Measurements from ENCODE around the gene DVL3.
A peak's percentile ranks its signal among the peaks of the same experiment; 100 is the strongest.
"Not testable (repeated sequence)": the region's sequence is repeated elsewhere in the genome, so short reads cannot be mapped to it uniquely, and the experiment has no call there.

The DVL3 gene

DNA sequence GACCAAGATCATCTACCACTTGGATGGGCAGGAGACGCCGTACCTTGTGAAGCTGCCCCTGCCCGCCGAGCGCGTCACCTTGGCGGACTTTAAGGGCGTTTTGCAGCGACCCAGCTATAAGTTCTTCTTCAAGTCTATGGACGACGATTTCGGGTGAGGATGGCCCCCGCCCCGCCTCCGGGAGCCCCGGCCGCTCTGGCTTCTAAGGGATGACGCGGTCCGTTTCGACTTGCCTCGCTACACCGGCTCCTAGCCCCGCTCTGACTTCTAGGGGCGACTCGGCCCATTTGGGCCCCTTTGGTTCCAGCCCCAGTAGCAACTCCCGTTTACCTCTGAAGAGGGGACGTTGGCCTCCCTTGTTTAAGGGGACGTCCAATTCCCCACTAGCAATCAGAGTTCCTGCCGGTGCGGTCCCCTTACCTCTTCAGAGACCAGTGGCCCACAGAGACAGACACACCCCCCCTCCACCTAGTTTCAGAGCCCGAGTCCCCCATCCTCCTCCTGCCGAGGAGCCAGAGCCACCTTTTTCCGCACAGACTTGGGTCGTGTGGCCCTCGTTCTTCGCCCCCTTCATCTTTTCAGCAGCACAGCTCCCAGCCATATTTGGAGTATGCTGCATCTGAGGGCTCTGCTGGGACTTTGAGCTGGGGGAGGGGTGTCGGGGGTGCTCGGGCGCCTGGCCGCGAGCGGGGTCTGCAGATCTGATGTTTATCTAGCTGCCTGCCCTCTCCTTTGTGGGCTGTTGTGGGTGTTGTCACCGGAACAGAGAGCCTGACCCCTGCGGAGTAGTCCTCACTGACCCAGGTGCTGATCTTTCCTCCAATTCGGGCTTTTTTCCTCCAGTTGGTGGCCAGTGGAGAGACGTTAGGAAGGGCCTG, 706 bp downstream of the DVL3 start:
- TF ChIP-seq ZFX (IDR thresholded peaks at IDR 0.05; ENCODE audit: borderline replicate concordance) (no peak), CTCF (IDR thresholded peaks at IDR 0.05) (no peak)
- H3K27ac ChIP-seq, result peak overlapping the region; percentile 86

- H3K27ac ChIP-seq, result peak overlapping the region; percentile 86
- TF ChIP-seq CTCF (IDR thresholded peaks at IDR 0.05) (no peak), ZFX (IDR thresholded peaks at IDR 0.05; ENCODE audit: borderline replicate concordance) (no peak)
Observed at GRCh38 chr3:184156522-184156955, 1.4 kb downstream of the DVL3 start.

DNA sequence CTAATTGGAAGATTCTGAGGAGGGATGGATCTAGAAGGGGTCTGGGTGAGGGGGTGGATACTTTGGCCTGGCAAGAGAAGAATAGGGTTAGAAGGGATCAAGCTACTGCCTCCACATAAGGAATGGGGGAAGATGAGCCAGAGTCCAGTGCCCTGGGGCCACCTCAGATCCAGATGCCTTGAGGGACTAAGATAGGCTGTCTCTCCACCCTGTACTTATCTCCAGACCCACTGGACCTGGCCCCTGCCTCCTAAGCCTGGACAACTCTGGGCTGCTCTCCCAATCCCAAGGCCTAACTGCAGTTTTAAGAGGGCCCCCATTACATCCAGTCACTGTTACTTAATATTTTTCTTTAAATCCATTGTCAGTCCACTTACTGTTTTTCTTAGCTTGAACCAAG, 2.0 kb downstream of the DVL3 start:
- H3K27ac ChIP-seq, result peak overlapping the region; percentile 86; the same call in 1 of the 2 replicates
- no peak for TF ChIP-seq ZFX (IDR thresholded peaks at IDR 0.05; ENCODE audit: borderline replicate concordance)
- no peak for TF ChIP-seq CTCF (IDR thresholded peaks at IDR 0.05)

GRCh38 chr3:184158404-184158803, 3.2 kb downstream of the DVL3 start:
- no peak for TF ChIP-seq CTCF (IDR thresholded peaks at IDR 0.05)
- TF ChIP-seq ZFX (IDR thresholded peaks at IDR 0.05; ENCODE audit: borderline replicate concordance), result no peak
- no peak overlapping the region for H3K27ac ChIP-seq

DNA sequence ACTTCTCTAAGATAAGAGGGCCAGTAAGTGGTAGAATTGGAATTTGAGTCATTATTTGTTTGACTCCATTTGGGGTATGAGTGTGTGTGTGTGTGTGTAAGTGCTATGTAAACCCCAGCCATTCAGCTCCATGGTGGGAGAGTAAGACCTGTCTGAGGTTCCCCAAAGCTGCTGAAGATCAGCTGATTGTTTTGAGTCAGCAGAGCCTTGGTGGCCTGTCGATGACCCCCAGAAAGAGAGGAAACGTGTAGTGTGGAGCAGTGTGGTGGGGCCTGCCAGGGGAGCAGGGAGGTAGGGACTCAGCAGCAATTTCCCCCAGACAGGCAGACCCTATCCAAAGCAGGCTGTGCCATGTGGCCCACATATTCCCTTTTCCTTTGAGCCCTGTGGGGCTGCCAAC, 5.3 kb downstream of the DVL3 start:
- no peak for TF ChIP-seq CTCF (IDR thresholded peaks at IDR 0.05)
- no peak for TF ChIP-seq ZFX (IDR thresholded peaks at IDR 0.05; ENCODE audit: borderline replicate concordance)
- H3K27ac ChIP-seq, result no peak overlapping the region

DNA sequence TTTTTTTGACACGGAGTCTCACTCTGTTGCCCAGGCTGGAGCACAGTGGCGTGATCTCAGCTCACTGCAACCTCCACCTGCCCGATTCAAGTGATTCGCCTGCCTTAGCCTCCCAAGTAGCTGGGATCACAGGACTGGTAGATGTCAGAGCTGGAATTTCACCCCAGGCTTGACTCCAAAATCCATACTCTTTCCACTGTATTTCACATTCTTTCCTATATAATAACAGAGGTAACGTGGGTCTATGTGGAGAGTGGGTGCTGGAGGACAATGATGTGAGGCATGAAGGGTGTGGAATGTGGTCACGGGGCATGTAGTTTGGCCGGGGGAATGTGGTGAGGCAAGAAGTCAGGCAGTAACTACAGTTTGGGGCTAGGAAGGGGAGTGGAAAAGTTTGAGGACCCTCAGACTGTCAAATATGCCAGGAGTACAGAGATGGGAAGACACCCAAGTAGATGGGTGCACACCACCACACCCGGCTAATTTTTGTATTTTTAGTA, 7.4 kb downstream of the DVL3 start:
- H3K27ac ChIP-seq, result not testable (repeated sequence)

- no peak overlapping the region for H3K27ac ChIP-seq
- TF ChIP-seq ZFX (IDR thresholded peaks at IDR 0.05; ENCODE audit: borderline replicate concordance), result no peak
- no peak for TF ChIP-seq CTCF (IDR thresholded peaks at IDR 0.05)
Observed at GRCh38 chr3:184164648-184165330, 9.6 kb downstream of the DVL3 start.
